GM11168 (cell line): ENCODE data around the gene OXSR1.

ENCODE experiments used
- in situ Hi-C: fragments of 300-500 bp; cut with MboI; formaldehyde crosslinking; loops from one replicate; pipeline ENCODE4 v1.12.0; 2022; ENCODE audit warnings: low sequenced_read_pairs; ENCODE audit not compliant: unreplicated experiment

OXSR1 gene

DNA sequence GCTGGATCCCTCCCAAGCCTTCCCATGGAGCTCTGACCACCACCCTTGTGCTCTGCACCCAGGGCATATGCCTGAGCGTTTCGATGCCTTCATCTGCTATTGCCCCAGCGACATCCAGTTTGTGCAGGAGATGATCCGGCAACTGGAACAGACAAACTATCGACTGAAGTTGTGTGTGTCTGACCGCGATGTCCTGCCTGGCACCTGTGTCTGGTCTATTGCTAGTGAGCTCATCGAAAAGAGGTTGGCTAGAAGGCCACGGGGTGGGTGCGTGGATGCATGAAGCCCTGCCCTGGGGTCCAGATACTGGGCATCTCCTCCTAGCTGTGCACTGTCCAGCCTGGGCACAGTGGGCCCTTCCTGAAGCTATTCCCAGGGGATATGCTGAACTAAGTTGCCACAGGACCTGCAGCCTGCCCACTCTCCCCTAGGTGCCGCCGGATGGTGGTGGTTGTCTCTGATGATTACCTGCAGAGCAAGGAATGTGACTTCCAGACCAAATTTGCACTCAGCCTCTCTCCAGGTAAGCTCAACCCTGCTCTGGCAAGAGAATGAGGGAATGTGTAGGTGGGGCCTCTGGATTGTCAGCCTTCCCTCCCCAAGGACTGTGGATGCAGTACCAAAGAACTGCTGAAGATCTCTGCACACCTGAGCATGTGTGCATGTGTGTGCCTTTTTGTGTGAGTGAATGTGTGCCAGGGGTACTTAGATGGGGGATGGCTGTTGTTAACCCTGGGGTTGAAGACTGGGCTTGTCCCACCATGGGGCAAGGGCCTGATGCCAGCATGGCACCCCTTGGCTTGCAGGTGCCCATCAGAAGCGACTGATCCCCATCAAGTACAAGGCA lies 24.8 kb upstream of the OXSR1 start:
- in situ Hi-C loops: loop anchor here (25.0 kb wide), 1 partner anchor 347 kb away; the partner anchor contains the start of gene EXOG

DNA sequence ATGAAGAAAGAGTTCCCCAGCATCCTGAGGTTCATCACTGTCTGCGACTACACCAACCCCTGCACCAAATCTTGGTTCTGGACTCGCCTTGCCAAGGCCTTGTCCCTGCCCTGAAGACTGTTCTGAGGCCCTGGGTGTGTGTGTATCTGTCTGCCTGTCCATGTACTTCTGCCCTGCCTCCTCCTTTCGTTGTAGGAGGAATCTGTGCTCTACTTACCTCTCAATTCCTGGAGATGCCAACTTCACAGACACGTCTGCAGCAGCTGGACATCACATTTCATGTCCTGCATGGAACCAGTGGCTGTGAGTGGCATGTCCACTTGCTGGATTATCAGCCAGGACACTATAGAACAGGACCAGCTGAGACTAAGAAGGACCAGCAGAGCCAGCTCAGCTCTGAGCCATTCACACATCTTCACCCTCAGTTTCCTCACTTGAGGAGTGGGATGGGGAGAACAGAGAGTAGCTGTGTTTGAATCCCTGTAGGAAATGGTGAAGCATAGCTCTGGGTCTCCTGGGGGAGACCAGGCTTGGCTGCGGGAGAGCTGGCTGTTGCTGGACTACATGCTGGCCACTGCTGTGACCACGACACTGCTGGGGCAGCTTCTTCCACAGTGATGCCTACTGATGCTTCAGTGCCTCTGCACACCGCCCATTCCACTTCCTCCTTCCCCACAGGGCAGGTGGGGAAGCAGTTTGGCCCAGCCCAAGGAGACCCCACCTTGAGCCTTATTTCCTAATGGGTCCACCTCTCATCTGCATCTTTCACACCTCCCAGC lies 24.0 kb upstream of the OXSR1 start:
- in situ Hi-C loops: loop anchor here (25.0 kb wide), 1 partner anchor 346 kb away; the partner anchor contains the start of gene EXOG

DNA sequence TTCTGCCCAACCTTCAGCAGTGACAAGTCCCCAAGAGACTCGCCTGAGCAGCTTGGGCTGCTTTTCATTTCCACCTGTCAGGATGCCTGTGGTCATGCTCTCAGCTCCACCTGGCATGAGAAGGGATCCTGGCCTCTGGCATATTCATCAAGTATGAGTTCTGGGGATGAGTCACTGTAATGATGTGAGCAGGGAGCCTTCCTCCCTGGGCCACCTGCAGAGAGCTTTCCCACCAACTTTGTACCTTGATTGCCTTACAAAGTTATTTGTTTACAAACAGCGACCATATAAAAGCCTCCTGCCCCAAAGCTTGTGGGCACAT lies 23.4 kb upstream of the OXSR1 start:
- in situ Hi-C loops: loop anchor here (25.0 kb wide), 1 partner anchor 345 kb away; the partner anchor contains the start of gene EXOG

DNA sequence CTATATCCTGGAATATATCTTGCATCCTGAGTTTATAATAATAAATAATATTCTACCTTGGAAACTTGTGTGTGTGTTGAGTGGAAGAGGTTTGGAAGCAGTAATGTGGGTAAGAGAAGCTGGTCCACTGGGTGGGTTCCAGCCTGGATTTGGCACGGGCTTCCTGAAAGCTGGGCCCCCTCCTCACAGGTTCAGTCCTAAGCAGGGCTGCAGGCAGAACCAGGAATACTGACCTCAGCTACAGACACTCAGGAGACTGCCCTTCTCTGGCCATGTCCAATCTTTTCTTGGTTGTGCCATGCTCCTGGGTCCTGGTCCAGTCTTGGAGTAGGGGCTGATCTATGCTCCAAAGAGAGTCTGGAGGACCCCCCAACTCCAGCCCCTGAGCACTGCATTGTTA lies 22.4 kb upstream of the OXSR1 start:
- in situ Hi-C loops: loop anchor here (25.0 kb wide), 1 partner anchor 344 kb away; the partner anchor contains the start of gene EXOG

DNA sequence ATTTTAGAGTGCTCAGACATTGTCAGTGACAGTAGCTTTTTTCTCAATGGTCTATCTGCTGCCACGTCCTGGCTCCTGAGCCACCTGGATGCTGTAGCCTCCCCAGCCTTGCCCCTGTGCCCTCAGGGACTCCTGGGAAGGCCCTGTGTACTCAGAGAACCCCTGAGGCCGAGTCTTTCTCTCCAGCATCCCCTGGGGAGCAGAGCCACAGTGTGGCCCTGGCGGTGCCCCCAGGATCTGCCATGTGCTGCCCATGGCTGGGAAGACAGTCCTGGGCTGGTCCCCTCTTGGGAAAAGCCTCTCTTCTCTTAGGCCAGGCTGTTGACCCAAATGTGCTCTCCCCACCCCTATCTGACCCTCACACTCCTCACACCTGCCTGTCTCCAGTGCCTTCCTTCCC lies 21.8 kb upstream of the OXSR1 start:
- in situ Hi-C loops: loop anchor here (25.0 kb wide), 1 partner anchor 344 kb away; the partner anchor contains the start of gene EXOG

DNA sequence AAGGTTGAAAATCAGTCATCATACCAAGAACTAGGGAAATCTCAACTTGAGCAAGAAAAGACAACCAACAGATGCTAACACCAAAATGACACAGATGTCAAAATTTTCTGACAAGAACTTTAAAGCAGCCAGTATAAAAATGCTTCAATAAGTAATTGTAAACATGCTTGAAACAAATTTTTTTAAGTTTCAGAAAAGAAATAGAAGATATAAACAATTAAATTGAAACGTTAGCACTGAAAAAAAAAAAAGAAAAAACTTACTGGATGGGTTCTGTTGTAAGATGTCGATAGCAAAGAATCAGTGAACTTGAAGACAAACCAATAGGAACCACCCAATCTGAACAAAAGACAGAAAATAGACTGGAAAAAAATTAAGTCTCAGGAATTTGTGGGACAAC lies 18.8 kb upstream of the OXSR1 start:
- in situ Hi-C loops: loop anchor here (25.0 kb wide), 1 partner anchor 341 kb away; the partner anchor contains the start of gene EXOG

DNA sequence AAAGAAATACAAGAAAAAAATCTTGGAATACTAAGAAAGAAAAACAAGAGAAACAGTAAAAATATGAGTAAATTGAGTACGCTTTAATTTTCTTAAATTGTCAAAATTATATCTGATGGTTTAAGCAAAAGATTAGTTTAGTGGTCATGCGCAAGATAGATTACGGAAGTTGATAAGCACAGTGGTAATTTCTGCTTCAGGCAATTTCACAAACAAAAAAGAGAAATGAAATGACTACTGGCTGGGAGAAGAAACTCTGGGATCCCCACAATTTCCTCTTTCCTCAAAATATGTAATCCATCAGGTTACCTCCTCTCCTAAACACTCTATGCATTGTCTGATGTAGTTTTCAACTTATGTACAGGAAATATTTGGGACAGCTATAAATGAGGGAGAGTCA lies 17.9 kb upstream of the OXSR1 start:
- in situ Hi-C loops: loop anchor here (25.0 kb wide), 1 partner anchor 340 kb away; the partner anchor contains the start of gene EXOG

DNA sequence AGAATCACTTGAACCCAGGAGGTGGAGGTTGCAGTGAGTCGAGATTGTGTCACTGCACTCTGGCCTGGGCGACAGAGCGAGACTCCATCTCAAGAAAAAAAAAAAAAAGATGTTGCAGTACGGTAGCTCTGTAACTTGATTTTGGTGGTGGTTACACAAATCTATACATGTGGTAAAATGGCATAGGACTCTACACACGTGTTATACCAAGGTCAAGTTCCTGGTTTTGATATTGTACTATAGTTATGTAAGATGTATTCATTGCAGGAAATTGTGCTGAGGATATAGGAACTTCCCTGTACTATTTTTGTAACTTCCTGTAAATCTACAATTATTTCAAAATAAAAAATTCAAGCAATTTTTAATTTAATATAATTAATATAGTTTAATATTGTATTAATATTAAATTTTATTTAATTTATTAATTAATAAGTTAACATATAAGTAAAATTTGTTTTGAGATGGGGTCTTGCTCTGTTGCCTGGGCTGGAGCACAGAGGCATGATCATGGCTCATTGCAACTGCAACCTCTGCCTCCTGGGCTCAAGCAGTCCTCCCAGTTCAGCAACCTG lies 16.9 kb upstream of the OXSR1 start:
- in situ Hi-C loops: loop anchor here (25.0 kb wide), 1 partner anchor 339 kb away; the partner anchor contains the start of gene EXOG

DNA sequence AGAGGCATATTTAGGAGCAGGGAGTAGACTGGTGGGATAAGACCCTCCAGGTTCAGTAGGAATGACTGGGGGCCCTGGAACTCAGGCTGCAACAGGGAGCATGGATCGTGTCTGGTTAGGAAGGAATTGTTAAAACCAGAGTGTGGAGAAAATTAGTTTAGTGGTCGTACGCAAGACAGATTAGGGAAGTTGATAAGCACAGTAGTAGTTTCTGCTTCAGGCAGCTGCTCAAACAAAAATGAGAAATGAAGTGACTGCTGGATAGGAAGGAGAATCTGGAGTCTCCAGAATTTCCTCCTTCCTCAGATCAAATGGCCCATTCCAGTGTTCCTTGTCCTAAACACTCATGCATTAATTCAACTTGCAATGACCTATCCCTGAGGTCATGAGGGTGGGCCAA lies 15.6 kb upstream of the OXSR1 start:
- in situ Hi-C loops: loop anchor here (25.0 kb wide), 1 partner anchor 338 kb away; the partner anchor contains the start of gene EXOG

DNA sequence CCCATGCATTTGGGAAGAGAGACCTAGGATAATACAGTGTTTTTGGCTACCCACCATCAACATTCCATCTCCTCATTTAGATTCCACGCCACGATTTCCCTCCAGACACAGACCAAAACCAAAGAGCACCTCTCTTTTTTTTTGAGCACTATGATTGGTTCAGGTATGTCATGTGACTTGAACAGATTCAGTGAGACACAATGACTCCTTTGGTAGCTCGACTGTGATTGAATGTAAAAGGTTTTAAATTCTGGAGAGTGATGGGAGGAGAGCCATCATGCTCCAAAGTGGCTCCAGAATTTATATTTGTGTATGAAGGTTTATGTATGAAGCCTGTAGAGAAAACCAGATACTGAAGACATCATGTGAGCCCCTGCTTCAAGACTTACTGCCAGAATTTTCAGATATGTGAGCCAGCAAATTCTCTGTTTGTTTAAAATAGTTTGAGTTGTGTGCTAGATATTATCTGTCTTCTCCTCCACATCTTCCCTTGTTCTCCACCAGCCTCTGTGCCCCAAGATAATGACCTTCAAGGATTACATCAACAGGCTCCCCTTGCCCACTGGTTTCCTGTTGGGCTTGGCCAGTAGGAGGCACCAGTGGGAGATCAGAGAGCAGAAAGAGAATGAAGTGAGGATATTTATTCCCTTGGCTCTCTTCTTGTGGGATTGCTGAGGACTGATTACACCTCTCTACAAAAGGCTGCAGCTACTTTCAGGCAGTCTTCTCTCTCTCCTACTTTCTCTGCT lies 14.4 kb upstream of the OXSR1 start:
- in situ Hi-C loops: no loop called here

DNA sequence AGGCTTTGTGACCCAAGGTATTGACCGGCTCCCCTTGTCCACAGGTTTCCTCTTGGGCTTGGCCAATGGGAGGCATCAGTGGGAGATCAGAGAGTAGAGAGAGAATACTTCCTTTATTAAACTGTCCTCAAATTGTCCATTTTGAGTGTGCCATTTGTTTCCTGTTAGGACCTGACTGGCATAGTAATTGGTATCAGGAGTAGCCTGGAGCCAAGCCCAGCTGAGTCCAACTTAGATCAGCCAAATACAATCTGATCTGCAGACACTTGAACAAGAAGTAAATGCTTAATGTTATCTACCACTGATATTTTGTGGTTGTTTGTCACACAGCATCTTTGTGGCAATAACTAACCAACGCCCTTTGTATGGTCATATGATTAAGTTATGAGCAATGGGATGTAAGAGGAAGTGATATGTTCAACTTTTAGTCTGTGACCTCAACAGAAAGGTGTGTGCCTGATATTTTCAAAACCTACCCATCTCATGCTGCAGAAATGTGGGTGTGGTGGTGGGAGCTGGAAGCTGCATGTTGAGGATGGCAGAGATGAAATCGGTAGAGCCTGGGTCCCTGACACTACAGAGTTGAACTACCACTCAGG lies 13.6 kb upstream of the OXSR1 start:
- in situ Hi-C loops: no loop called here

DNA sequence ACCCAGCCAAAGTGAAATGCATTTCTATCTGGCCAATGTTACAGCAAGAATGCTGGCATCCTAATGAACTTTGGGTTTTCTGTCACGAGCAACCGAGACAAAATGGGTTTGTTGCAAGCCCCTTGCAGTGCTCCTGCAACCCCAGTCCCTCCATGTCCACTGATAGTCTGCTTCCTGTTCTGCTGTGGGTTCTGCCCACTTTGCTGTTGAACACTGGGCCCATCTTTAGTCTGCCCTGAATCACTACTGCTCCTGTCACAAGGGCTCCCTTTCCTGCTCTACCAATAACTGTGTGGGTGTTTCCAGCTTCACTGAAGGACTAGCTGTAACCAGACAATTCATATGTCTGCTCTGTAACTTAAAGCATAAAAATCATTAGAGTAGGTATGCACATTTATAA lies 12.7 kb upstream of the OXSR1 start:
- in situ Hi-C loops: no loop called here

DNA sequence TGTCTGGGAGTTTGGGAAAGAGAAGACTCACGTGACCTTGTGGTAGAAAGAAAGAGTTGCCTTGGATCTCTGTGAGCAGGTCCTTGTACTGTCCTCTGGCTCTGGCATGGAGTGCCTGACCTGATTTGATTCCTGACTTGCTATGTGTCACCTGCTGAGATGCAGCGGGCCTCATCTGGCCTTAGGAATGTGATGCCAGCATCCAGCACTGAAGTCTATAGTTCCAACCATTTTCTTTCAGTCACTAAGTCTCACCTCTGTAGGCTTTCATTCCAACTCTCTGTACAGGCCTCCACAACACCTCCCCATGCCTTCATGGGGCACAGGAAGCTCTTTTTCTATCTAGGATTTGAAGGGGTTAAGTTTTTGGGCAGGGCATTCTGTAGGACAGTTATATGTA lies 12.1 kb upstream of the OXSR1 start:
- in situ Hi-C loops: no loop called here

DNA sequence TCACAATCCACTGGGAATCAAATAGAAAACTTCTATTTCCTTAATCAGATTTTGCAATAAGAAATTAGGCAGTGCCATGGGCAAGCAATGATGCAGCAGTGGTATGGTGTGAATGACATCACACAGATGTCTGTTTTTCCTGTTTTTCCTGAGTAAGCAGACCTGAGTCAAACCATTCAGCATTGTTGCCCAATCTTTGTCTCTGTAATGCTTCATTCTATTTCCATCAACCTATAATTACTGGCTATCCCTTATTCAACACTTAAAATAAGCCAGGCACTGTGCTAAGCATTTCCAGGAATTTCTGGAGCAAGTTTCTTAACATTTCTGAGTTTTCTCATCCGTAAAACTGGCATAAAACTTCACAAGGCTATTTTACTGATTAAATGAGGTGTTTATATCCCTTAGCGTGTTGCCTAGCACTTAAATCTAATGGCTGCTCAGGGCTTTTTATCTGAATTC lies 11.3 kb upstream of the OXSR1 start:
- in situ Hi-C loops: no loop called here

DNA sequence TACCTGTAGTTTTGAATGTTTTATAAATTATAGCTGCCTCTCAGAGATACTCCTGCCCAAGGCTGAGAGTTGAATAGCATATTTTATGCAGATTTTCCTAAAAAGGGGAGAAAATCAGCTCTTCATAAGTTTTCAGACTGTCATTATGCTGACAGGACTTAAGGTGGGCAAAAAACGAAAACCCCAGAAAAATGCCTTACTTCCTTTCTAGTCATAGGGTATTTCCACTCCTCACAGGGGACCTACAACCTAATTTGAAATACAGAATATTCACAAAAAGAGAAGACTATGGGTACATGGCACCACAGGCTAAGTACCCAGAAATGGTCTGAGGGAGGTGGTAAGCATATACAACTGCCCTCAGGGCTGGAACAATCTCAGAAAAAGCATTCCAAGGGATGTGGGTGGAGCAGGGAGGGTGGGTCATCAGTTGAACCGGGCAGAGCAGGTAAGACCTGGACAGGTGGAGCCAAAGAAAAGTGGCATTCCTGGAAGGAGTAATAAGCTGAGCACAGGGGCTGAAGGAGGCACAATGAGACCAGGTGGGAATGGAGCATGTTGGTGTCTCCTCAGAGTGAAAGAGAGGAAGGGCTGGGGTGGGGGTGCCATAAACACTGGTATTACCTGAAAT lies 10.6 kb upstream of the OXSR1 start:
- in situ Hi-C loops: no loop called here

DNA sequence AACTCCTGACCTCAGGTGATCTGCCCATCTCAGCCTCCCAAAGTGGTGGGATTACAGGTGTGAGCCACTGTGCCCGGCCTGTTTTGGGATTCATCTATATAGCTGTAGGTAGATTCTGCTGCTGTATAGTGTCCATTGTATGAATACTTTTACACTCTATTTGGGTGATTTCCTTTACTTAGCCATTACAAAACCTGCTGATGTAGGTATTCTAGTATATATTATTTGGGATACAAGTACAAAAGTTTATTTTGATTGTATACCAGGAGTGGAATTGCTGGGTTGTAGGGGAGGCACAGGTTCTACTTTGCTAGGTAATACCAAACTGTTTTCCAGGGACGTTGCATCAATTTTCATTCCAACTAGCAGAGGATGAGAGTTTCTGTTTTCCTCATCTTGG lies 9.5 kb upstream of the OXSR1 start:
- in situ Hi-C loops: no loop called here

DNA sequence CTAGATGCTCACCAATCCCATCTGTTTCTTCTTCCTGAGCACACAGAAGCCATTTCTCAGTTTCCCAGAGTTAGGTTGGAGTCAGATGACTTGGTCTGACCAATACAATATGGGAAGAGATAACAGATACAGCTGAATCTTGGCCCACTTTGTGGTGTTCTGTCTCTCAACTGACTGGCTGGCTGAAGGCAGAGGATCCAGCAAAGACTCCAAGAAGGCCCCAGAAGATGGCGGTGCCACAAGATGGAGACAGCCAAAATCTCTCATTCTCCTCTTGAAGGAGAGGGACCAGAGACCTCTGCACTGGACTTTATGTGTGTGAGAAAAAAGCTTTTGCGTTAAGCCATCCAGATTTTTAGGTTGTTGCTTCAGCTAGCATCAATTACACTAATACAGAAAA lies 8.2 kb upstream of the OXSR1 start:
- in situ Hi-C loops: no loop called here

DNA sequence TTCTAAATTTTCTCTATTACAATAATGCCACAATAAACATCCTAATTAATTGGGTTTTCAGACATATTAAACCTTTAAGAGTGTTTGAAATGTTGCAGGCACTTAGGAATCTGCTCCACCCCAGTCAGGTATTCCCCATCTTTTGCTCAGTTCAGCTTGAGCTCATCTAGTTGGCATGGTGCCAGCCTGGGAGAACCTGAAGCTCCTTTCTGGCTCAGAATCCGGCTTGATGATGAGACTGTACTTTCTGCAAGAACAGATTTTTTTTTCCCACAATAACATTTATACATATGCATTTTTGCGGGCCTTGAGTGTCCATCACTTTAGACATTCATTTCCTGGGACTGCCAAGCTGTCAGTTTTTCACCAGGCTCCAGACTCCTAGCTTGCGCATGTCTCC lies 7.7 kb upstream of the OXSR1 start:
- in situ Hi-C loops: no loop called here

DNA sequence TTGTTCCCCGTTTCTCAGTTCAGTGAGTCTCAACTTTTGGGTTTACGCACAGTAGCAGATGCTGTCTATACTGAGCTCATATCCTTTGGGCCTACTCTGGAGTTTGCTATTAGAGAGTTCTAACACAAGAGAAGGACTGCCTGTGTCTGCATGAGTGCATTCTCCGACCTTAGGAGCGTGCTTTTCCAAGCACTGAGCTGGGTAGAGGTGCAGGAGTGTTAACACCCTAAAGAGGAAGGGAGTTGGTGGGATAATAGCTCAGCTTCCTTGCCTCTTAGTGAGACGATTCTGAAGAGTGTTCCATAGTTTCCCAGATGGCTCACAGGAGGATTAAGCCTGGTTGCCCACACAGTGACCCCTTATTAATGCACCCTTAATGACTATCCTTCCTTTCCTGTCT lies 6.9 kb upstream of the OXSR1 start:
- in situ Hi-C loops: no loop called here
